ENCODE results near the gene RNU1-1.
"Not testable (repeated sequence)": the region's sequence is repeated elsewhere in the genome, so short reads cannot be mapped to it uniquely, and the experiment has no call there.

RNU1-1 gene
- 0.94 to 9.0 reads per million in 2 donors for total RNA-seq

DNA sequence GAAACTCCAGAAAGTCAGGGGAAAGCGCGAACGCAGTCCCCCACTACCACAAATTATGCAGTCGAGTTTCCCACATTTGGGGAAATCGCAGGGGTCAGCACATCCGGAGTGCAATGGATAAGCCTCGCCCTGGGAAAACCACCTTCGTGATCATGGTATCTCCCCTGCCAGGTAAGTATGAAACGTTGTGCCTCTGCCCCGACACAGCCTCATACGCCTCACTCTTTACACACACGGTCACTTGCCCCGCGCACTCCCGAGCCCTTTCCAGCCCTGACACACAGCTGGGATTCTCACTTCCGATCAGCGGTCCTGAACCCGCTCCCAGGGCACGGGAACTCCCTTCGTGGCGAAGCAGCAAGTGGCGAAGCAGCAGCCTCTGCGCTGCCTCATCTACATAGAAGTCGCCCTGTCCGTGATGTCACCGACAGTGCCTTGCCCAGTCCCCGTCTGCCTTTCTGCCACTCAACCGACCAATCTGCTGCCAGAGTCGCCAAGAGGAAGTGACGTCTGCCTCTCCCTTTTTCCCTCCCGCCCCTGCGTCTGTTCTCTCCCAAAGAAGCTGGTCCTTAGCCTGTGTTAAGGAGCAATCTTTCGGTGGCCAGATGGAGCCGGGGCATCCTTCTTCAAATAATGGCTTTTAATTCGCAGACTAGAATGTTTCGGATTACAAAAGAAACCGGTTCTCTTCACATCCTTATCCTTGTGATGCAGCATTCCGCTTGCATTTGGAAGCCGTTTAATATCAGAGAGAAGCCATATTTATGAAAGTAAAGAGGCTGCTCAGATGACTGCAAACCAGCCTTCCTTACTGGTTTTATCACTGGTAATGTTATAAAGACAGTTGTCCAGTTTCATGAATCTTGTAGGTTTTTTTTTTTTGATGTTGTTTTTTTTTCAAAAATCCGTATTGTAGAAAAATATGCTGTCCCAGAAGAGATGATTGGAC is at the start of gene RNU1-1:
RNU1-1 (minus strand) TSS at position 179 of the 949 bp plus-strand sequence.
- peak; percentile 46 to 90 (median 66) for DNase-seq

DNA sequence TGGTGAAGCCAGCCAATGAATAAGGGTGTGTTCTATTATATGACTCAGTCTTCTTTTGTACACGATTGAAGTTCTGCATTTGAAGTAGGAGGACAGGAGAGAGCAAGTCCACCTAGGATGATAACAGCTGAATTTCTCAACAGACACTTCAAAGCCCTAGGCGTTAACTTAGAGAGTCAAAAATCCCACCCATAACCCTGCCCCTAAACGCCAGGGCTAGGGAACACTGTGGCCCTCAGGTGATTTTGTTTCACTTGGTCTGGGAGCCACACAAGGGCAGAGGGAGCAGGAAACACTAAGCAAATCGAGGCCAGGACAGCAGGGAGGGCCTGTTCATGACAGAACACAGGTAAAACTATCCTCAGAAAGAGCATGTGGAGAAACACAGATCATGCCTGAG is 47.0 kb upstream of the RNU1-1 start:
- DNase-seq, result not testable (repeated sequence)

- not testable (repeated sequence) for DNase-seq
Measured at GRCh38 chr1:16560498-16560897, 46.4 kb upstream of the RNU1-1 start.

DNA sequence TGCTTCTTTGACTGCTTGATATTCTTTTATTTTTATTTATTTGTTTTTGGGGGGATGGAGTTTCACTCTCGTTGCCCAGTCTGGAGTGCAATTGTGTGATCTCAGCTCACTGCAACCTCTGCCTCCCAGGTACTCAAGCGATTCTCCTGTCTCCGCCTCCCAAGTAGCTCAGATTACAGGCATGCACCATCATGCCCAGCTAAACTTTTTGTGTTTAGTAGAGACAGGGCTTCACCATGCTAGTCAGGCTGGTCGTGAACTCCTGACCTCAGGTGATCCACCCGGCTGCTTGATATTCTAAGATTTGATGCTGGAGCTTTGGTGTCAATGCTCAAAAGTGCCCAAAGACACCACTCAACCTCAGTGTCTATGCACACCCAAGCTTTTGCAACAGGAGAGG is 45.6 kb upstream of the RNU1-1 start:
- not testable (repeated sequence) for DNase-seq

DNA sequence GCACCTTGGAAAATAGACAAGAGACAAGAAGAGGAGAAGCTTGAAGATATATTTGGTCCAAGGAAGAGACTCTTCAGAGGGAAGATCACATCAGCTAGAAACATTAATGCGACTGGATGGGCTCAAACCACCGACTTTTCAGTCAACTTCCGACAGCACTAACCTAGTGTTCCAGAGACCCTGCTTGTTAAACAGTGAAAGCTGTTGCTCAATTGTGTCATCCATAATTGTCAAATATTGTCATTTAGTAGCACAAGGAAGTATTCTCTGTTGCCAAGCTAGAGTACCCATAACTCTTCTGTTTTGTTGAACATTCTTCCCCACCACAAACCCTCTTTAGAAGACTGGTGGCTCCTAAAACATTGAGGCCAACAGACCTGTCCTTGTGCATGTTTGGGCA is 42.9 kb upstream of the RNU1-1 start:
- DNase-seq, result not testable (repeated sequence)

- DNase-seq, result not testable (repeated sequence)
Measured at GRCh38 chr1:16553244-16553643, 39.2 kb upstream of the RNU1-1 start.

DNA sequence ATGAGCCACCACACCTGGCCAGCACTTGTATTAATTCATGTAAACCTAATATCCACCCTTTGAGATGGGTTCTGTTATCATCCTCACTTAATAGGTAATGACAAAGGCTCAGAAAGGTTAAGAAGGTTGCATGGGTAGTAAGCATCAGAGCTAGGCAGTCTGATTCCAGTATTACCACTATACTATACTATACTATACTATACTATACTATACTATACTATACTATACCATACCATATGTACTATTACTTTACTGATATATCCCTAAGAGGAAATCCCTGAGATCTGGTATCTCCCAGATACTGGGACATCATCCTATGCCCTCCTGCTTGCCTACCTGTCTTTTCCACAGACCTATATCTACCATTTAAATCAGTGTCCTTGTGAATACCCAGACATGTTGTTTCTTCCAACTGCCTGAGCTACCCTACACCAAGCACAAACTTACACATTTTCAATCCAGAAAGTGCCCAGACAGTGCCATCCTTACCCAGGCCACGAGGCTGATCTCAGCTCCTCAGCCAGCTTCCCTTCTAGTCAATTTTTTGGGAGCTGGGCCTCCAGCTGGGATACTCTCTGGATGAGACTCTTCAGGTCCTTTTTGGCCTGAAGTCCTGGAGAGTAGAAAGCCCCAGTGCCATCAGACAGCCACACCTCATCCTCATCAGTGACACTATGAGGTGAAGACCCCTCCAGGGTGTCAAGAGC is 36.3 kb upstream of the RNU1-1 start:
- not testable (repeated sequence) for DNase-seq

GRCh38 chr1:16549545-16549944 is 35.5 kb upstream of the RNU1-1 start:
- DNase-seq, result not testable (repeated sequence)

DNA sequence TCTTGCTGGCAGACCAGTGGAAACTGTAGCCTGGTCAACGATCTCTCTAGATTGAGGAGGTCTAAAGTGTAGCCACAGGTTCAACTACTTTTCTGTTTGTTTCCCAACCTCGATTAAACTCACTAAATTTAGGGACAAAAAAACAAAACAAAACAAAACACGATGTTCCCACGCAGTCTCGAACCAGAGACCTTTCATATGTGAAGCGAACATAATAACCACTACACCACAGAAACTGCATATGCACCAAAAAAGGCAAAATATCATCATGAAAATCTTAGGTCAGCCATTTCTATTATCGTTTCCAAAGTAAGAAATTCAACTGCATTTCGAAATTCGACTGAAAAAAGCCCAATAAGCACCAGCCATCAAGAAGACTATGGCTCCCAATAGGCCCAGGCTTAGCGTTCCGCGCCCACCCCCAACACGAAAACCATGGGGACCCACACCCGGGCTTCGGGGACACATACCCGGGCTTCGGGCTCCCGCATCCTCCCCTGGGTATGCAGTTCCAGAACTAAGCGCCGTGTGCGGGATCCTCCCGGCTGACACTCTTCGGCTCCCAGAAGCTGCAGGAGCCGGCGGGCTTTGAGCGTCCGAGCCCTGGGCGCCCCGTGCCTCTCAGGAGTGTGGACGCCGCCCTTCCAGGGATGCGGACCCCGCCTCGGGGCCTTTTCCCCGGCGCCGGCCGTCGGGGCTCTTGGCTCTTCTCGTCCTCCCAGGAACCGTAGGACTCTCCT is 33.6 kb upstream of the RNU1-1 start:
- not testable (repeated sequence) for DNase-seq

DNA sequence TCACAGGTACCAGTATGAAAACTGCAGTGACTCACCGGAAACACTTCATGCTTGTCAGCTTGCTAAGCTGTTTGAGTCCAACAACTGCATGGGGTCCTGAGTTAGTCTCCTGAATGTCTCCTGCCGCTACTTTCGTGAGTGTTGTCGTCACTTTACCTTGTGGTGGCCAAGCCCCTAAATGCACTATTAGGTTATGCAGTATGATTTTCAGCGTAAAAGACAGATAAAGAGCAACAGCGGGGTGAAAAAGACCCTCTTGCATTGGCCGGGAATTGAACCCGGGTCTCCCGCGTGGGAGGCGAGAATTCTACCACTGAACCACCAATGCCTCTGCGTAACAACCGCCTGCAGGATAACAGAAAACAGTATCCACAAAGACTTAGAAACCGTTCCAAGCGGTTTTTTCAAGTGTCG is 31.6 kb upstream of the RNU1-1 start:
- not testable (repeated sequence) for DNase-seq

GRCh38 chr1:16540421-16540893 is 26.4 kb upstream of the RNU1-1 start:
- DNase-seq, result not testable (repeated sequence)

DNA sequence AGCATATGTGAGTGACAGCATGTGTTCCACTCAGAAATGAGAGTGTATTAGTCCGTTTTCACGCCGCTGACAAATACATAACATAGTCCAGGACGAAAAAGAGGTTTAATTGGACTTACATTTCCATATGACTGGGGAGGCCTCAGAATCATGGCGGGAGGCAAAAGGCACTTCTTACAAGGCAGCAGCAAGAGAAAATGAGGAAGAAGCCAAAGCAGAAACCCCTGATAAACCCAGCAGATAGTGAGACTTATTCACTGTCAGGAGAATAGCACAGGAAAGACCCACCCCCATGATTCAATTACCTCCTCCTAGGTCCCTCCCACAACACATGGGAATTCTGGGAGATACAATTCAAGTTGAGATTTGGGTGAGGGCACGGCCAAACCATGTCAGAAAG is 23.4 kb upstream of the RNU1-1 start:
- DNase-seq, result not testable (repeated sequence)

DNA sequence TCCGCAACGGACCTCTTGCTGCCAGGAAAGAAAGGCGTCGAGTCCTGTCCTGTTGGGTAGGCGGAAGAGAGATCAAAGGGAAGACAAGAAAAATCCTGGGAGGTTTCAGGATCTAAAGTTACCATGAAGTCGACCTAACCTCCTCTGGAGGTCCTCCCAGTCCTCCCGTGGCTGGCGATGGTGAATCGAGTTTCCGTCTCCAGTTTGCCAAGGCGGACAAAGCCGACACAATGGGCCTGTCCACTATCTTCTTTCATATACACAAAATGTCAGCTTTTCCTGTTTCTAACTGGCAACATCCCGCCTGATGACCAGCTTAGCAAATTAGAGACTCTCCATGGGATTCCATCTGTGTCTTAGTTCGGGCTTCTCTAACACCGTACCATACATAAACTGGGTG is 22.7 kb upstream of the RNU1-1 start:
- not testable (repeated sequence) for DNase-seq

GRCh38 chr1:16535898-16536297 is 21.8 kb upstream of the RNU1-1 start:
- not testable (repeated sequence) for DNase-seq

DNA sequence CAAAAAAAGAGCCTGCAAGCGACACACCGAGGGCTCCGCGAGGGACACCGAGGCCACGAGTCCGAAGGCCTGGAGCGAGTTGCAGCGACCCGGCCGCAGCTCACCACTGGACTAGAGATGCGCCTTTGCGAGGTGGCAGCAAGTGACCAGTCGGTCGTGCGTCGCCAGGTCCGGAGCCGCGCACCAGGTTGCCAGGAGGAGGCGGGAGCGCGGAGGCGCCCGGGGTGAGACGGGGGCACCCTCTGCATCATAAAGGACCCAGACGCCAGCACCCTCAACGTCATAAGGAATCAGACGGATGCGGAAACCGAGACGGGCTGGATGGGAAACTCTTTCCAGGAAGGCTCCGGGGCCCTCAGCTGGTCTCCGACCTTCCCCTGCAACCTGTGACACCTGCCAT is 21.4 kb upstream of the RNU1-1 start:
- DNase-seq, result not testable (repeated sequence)

GRCh38 chr1:16534829-16535456 is 20.9 kb upstream of the RNU1-1 start:
- peak in 1 of 5 experiments; percentile 18 for DNase-seq

DNA sequence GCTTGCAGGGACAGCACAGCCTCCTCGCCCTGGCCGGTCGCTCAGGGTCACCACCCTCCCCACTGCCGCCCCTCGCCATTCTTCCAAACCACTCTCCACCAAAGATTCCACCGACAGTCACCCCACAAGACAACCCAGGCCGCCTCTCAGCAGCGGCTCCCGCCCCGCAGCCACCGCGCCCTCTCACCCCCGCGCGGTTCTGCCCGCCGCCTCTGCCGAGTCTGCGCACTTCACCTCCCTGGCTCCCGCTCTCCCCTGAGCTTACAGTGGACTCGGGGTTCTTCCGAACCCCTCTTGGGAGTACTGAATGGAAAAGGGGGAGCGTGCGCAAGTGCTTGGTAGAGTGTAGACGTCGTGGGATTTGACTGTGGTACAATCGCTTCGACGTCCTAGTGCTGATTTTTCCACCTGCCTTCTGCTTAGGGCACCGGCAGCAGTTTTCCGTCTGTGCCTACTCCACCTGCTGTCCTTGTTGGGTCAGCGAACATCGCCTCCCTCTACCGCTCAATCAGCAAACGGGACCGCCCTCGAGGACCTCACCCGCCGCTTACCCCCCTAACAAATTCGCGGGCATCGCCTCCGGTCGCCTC is 20.2 kb upstream of the RNU1-1 start:
- DNase-seq, result not testable (repeated sequence)

DNA sequence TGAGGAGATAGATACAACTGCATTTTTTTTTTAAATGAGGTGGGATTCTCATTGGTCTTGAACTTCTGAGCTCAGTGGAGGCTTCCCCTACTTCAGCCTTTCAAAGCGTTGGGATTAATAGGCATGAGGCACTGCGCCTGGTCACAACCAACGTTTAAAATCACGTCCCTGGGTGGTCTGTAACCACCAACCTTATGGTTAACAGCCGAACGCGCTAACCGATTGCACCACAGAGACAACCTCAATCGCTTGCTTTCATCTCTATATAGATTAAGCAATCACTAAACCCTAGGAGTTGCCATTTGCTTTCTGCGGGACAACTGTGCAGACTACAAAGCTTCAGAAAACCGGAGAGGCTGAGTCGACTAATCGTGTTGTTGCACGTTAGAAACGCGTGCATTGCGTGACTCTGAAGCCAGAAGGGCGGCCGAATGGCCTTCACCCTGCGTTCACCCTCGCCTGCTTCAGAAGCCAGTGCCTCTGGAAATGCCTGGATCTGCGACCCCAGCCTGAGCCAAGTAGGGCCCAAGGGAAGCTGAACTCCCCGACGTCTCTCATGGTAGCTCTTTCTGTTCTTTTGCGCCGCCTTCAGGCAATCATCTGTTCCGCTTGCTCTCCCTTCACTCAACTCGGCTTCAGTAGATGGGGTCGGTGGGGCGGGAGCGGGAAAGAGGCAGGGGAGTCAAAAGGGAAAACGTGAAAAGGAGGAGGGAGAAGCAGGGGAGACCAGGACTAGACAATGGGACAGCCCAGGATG is 18.3 kb upstream of the RNU1-1 start:
- not testable (repeated sequence) for DNase-seq

DNA sequence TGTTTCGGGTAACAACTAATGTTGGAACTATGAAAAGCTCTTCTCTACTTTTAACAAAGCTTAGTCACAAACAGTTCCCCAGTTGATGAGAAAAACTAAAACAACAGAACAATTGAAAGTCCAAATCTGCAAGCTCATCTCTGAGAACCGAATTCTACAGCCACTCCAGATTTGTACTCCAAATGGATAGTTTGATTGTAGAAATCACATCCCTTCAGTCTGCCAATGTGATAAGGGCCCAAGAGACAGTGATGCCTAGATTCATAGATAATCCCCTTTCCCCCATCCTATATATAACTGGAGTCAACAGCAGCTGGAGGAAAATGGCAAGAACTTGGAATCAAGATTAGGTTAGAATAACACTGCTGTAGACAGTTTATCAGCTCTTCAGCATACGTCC is 14.3 kb upstream of the RNU1-1 start:
- not testable (repeated sequence) for DNase-seq

DNA sequence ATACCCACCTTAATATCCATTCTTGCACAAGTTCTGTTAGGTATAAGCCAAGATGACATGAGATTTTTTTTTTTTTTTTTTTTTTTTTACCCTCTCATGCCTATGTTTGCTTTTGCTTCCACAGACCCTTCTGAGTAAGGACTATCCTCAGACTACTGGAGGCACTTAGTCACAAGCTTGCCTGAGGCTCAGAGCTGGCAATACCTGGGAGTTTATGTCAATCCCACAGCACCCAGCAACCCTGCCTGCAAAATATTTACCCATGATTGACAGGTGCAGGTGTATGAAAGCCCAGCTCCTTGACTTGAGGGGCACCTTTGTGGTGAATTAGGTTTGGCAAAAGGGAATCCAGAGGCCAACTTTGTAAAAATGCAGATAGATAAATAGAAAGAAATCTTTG is 11.7 kb upstream of the RNU1-1 start:
- DNase-seq, result not testable (repeated sequence)

DNA sequence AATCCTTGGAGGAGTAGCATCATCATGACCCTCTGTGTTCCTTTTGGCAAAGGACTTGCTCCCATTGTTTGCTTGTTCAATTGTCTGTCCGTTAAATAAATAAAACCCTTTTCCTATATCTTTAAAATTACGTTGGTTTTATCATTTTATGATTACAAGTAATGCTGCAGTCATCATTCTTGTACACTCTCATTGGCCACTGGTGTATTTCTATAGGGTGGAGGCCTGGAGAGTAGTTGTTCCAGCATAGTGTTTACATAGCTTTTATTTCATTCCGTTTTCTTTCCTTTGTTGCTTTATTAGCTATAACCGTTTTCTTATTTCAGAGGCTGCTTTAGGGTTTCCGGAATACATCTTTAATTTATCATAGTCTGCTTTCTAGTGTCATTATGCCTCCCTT is 7.6 kb upstream of the RNU1-1 start:
- not testable (repeated sequence) for DNase-seq
